Measurements from ENCODE around the gene BANP. TPM values are rescaled to one million over a fixed set of nuclear protein-coding genes. Genes with fewer than 3 reads are reported as not detected.

Gene BANP
- total RNA-seq, 1 experiment from 2014 or later, result 37.2 TPM

- DNase-seq (ENCODE audit: low read depth, low spot score), result no peak
- TF ChIP-seq SP1 (IDR thresholded peaks at IDR 0.05; ENCODE audit: low read depth) (no peak), MAX (IDR thresholded peaks at IDR 0.05) (no peak), CEBPB (IDR thresholded peaks at IDR 0.05; ENCODE audit: low read depth) (no peak), SIN3A (IDR thresholded peaks at IDR 0.05; ENCODE audit: low read depth) (no peak), CBX3 (IDR thresholded peaks at IDR 0.05; ENCODE audit: low read depth) (no peak), EZH2 (IDR thresholded peaks at IDR 0.05) (no peak)
- Histone ChIP-seq H3K4me2 (ENCODE audit: low read length) (no peak overlapping the region), H2AFZ (ENCODE audit: low read depth, low read length, poor library complexity, severe bottlenecking) (no peak overlapping the region), H4K20me1 (ENCODE audit: insufficient read depth) (no peaks in the 10 kb centered on the region), H3K4me1 (ENCODE audit: control insufficient read depth in 1 of 2, insufficient read depth in 2 of 2, low read length in 2 of 2) (peaks cover 0 to 8% of the 10 kb centered on the region in 2 experiments; a peak in 1 of 4 replicates), H3K9me3 (ENCODE audit: control insufficient read depth in 1 of 2, insufficient read depth in 1 of 2, low read depth in 1 of 2, low read length in 2 of 2) (peaks cover 13 to 14% of the 10 kb centered on the region in 2 experiments; a peak in 3 of 4 replicates), H3K27ac (ENCODE audit: low read depth, low read length) (no peak overlapping the region), H3K27me3 (ENCODE audit: insufficient read depth, low read length) (no peaks in the 10 kb centered on the region), H3K79me2 (ENCODE audit: insufficient read depth, low read length) (peaks cover 70% of the 10 kb centered on the region), H3K9ac (ENCODE audit: low read length) (no peak overlapping the region), H3K9me2 (ENCODE audit: insufficient read depth) (no peaks in the 10 kb centered on the region), H3K4me3 (replicated peaks in 1 of 2; ENCODE audit: low read depth in 1 of 2, low read length in 2 of 2) (no peak overlapping the region), H3K36me3 (ENCODE audit: control insufficient read depth in 1 of 2, insufficient read depth in 2 of 2, low read length in 2 of 2) (peaks cover 0 to 4% of the 10 kb centered on the region in 2 experiments; a peak in 1 of 4 replicates)
- RAD21 ChIA-PET (ENCODE audit: low non-redundant PET in 1 of 2, low total read pairs in 2 of 2, uncharacterized antibody in 2 of 2, unreplicated experiment in 2 of 2), result no interaction called here
- POLR2A ChIA-PET, result interaction anchor here (1.8 kb wide), 1 partner anchor 18 kb away, joined by 4 read pairs; the partner anchor contains the start of gene BANP
- intact Hi-C loops (cut with micrococcal nuclease), result no loop called here
- ATAC-seq, result no peak
- BruUV-seq (replicated peaks), result no TSS peak
- CTCF ChIA-PET, result interaction anchor here (1.0 kb wide), 1 partner anchor 469 kb away, joined by 4 read pairs; no protein-coding TSS in a partner anchor
Observed at GRCh38 chr16:87968541-87968940, 17.3 kb downstream of the BANP start.

- Histone ChIP-seq H3K4me1 (ENCODE audit: control insufficient read depth in 1 of 2, insufficient read depth in 2 of 2, low read length in 2 of 2) (peaks cover 0 to 9% of the 10 kb centered on the region in 2 experiments; a peak in 1 of 4 replicates), H3K27me3 (ENCODE audit: insufficient read depth, low read length) (no peaks in the 10 kb centered on the region), H3K4me3 (replicated peaks in 1 of 2; ENCODE audit: low read depth in 1 of 2, low read length in 2 of 2) (no peak overlapping the region), H3K9me2 (ENCODE audit: insufficient read depth) (no peaks in the 10 kb centered on the region), H3K4me2 (ENCODE audit: low read length) (no peak overlapping the region), H3K9me3 (ENCODE audit: control insufficient read depth in 1 of 2, insufficient read depth in 1 of 2, low read depth in 1 of 2, low read length in 2 of 2) (peaks cover 13 to 14% of the 10 kb centered on the region in 2 experiments; a peak in 3 of 4 replicates), H3K9ac (ENCODE audit: low read length) (no peak overlapping the region), H3K79me2 (ENCODE audit: insufficient read depth, low read length) (peaks cover 68% of the 10 kb centered on the region), H4K20me1 (ENCODE audit: insufficient read depth) (no peaks in the 10 kb centered on the region), H3K36me3 (ENCODE audit: control insufficient read depth in 1 of 2, insufficient read depth in 2 of 2, low read length in 2 of 2) (peaks cover 0 to 4% of the 10 kb centered on the region in 2 experiments; a peak in 1 of 4 replicates), H2AFZ (ENCODE audit: low read depth, low read length, poor library complexity, severe bottlenecking) (no peak overlapping the region), H3K27ac (ENCODE audit: low read depth, low read length) (no peak overlapping the region)
- ATAC-seq, result no peak
- DNase-seq (ENCODE audit: low read depth, low spot score), result no peak
- TF ChIP-seq YY1 (IDR thresholded peaks at IDR 0.05; ENCODE audit: extremely low read depth, insufficient replicate concordance, low read depth, low read length), result no peak
- TF ChIP-seq ZBTB33 (IDR thresholded peaks at IDR 0.05; ENCODE audit: extremely low read depth, insufficient replicate concordance, low read length), result no peak
- TF ChIP-seq SRF (IDR thresholded peaks at IDR 0.05; ENCODE audit: low read depth), result no peak
- TF ChIP-seq CTCF (IDR thresholded peaks at IDR 0.05 in 2 of 3, conservative IDR thresholded peaks at IDR 0.05 in 1 of 3; ENCODE audit: borderline replicate concordance in 1 of 3, insufficient read depth in 1 of 3, low read depth in 2 of 3, low read length in 2 of 3), result no peak
- TF ChIP-seq SP1 (IDR thresholded peaks at IDR 0.05; ENCODE audit: low read depth), result no peak
- TF ChIP-seq POLR2A (IDR thresholded peaks at IDR 0.05; ENCODE audit: borderline replicate concordance, extremely low read depth, insufficient read depth, insufficient read length), result no peak
- TF ChIP-seq EZH2phosphoT487 (IDR thresholded peaks at IDR 0.05; ENCODE audit: borderline replicate concordance), result no peak
- TF ChIP-seq MAX (IDR thresholded peaks at IDR 0.05), result no peak
- POLR2A ChIA-PET, result interaction anchor here (1.8 kb wide), 1 partner anchor 19 kb away, joined by 4 read pairs; the partner anchor contains the start of gene BANP
- CTCF ChIA-PET, result no interaction called here
- no TSS peak for BruUV-seq (replicated peaks)
- intact Hi-C loops (cut with micrococcal nuclease), result no loop called here
- RAD21 ChIA-PET (ENCODE audit: low non-redundant PET in 1 of 2, low total read pairs in 2 of 2, uncharacterized antibody in 2 of 2, unreplicated experiment in 2 of 2), result interaction anchor here in 1 of 2 experiments (0.7 kb wide), 1 partner anchor 467 kb away, joined by 5 read pairs; no protein-coding TSS in a partner anchor
Observed at GRCh38 chr16:87970186-87970585, 19.0 kb downstream of the BANP start.

Measured in HCT116 (cell line).